Duodenal mucosa (tissue), 2 donors: ENCODE measurements around the gene MRPS30.
"Not testable (repeated sequence)": the region's sequence is repeated elsewhere in the genome, so short reads cannot be mapped to it uniquely, and the experiment has no call there.

Experiments used
- H3K27ac ChIP-seq: one replicate; pipeline ENCODE4 v1.7.0; 2013; ENCODE audit warnings: low read depth, low read length
- H3K27me3 ChIP-seq, 2 donors: one replicate each; pipeline ENCODE4 v1.7.0; 2013; ENCODE audit warnings: low read length in 2 of 2, control low read depth in 1 of 2; ENCODE audit not compliant: insufficient read depth in 2 of 2, control insufficient read depth in 1 of 2
- H3K36me3 ChIP-seq, 2 donors: one replicate each; pipeline ENCODE4 v1.7.0; 2013; ENCODE audit warnings: low read length in 2 of 2, control low read depth in 1 of 2; ENCODE audit not compliant: insufficient read depth in 2 of 2, control insufficient read depth in 1 of 2
- H3K4me1 ChIP-seq, 2 donors: one replicate each; pipeline ENCODE4 v1.7.0; 2013; ENCODE audit warnings: low read length in 2 of 2, control low read depth in 1 of 2; ENCODE audit not compliant: insufficient read depth in 2 of 2, control insufficient read depth in 1 of 2
- H3K4me3 ChIP-seq, 2 donors: one replicate each; pipeline ENCODE4 v1.7.0; 2013; ENCODE audit warnings: low read length in 2 of 2, low read depth in 1 of 2
- H3K9ac ChIP-seq, 2 donors: one replicate each; pipeline ENCODE4 v1.7.0; 2013; ENCODE audit warnings: low read length in 2 of 2, low read depth in 1 of 2
- H3K9me3 ChIP-seq, 2 donors: one replicate each; pipeline ENCODE4 v1.7.0; 2013; ENCODE audit warnings: low read length in 2 of 2, control low read depth in 1 of 2; ENCODE audit not compliant: control insufficient read depth in 1 of 2

The MRPS30 gene

DNA sequence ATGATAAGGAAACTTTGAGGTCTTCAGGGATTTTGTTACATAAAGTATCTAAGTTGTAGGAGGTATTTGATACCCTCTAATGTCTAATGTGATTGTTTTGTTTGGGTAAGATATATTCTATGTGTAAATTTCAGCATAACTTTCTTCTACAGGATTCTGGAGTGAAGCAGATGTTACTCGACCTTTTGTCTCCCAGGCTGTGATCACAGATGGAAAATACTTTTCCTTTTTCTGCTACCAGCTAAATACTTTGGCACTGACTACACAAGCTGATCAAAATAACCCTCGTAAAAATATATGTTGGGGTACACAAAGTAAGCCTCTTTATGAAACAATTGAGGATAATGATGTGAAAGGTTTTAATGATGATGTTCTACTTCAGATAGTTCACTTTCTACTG, 6.0 kb downstream of the MRPS30 start:
- Histone ChIP-seq H3K4me3 (no peak overlapping the region), H3K27ac (no peak overlapping the region), H3K9ac (no peak overlapping the region), H3K4me1 (peaks cover 17 to 19% of the 10 kb centered on the region in 2 donors), H3K9me3 (no peaks in the 10 kb centered on the region), H3K27me3 (no peaks in the 10 kb centered on the region), H3K36me3 (peaks cover 18 to 59% of the 10 kb centered on the region in 2 donors)

DNA sequence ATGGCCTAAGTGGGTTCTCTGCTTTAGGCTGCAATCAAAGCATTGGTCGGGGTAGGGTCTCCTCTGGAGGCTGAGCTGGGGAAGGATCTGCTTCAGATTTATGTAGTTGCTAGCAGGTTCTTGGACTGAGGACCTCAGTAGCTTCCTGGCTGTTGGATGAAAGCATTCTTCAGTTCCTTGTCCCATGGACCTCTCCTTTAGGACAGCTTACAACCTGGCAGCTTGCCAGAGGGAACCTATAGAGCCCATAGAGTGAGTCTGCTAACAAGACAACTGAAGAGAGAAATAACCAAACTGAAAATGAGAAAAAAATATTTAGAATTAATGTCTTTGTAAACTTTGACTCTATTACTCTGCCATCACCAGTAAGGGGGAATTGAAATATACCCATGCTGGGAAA, 12.4 kb downstream of the MRPS30 start:
- Histone ChIP-seq H3K36me3 (peaks cover 0 to 32% of the 10 kb centered on the region in 2 donors), H3K4me3 (no peak overlapping the region), H3K27ac (no peak overlapping the region), H3K27me3 (no peaks in the 10 kb centered on the region), H3K9ac (no peak overlapping the region), H3K4me1 (no peaks in the 10 kb centered on the region), H3K9me3 (no peaks in the 10 kb centered on the region)

DNA sequence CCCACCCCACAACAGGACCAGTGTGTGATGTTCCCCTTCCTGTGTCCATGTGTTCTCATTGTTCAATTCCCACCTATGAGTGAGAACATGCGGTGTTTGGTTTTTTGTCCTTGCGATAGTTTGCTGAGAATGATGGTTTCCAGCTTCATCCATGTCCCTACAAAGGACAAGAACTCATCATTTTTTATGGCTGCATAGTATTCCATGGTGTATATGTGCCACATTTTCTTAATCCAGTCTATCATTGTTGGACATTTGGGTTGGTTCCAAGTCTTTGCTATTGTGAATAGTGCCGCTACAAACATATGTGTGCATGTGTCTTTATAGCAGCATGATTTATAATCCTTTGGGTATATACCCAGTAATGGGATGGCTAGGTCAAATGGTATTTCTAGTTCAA, 15.9 kb downstream of the MRPS30 start:
- H3K4me1 ChIP-seq, H3K9me3 ChIP-seq, H3K9ac ChIP-seq, H3K27ac ChIP-seq, H3K4me3 ChIP-seq, H3K27me3 ChIP-seq: not testable (repeated sequence)
- peaks cover 0 to 19% of the 10 kb centered on the region in 2 donors for H3K36me3 ChIP-seq

DNA sequence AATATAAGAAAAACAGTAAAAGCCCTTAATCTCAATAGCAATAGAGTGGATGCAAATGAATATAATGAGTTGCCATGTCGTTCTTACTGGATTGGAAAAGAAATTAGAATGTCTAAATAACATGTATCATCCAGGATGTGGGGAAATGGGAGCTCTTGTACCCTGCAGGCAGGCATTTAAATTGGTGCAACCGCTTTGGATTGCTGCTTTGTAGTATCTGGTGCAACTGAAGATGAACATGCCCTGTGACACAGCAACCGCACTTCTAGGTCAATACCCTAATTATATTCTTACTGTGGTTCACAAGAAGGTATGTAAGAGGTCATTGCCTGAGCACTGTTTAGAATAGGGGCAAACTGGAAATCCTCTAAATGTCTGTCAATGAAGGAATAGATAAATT, 18.9 kb downstream of the MRPS30 start:
- H3K4me3 ChIP-seq: no peak overlapping the region
- H3K36me3 ChIP-seq: peaks cover 0 to 2% of the 10 kb centered on the region in 2 donors
- H3K27me3 ChIP-seq: no peaks in the 10 kb centered on the region
- no peak overlapping the region for H3K9ac ChIP-seq
- H3K27ac ChIP-seq: no peak overlapping the region
- H3K4me1 ChIP-seq: no peaks in the 10 kb centered on the region
- H3K9me3 ChIP-seq: no peaks in the 10 kb centered on the region

- Histone ChIP-seq H3K9ac (no peak overlapping the region), H3K27ac (no peak overlapping the region), H3K27me3 (no peaks in the 10 kb centered on the region), H3K4me1 (no peaks in the 10 kb centered on the region), H3K9me3 (no peaks in the 10 kb centered on the region), H3K36me3 (no peaks in the 10 kb centered on the region), H3K4me3 (no peak overlapping the region)
Measured at GRCh38 chr5:44828719-44829118, 20.0 kb downstream of the MRPS30 start.

DNA sequence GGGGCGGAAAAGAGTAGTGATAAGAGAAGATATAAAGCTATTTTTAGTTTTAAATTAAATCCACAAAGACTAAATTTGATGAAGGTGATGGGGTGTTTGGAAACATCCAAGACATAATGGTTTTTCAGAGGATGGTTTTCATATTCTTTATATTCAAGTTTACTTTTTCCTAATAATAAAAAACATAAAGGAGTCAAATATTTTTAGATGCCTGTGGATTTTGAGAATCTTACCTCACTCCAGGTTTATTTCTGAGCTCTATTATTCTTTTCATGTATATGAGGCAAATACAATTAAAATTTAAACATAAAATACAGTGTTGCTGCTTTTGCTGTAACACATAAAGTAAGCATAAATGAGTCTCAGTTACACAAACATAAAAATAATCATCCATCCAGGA, 22.2 kb downstream of the MRPS30 start:
- H3K9me3 ChIP-seq: no peaks in the 10 kb centered on the region
- no peaks in the 10 kb centered on the region for H3K27me3 ChIP-seq
- no peak overlapping the region for H3K27ac ChIP-seq
- H3K4me3 ChIP-seq: no peak overlapping the region
- no peak overlapping the region for H3K9ac ChIP-seq
- no peaks in the 10 kb centered on the region for H3K4me1 ChIP-seq
- H3K36me3 ChIP-seq: no peaks in the 10 kb centered on the region

GRCh38 chr5:44833249-44833648, 24.5 kb downstream of the MRPS30 start:
- Histone ChIP-seq H3K9ac (no peak overlapping the region), H3K4me1 (no peaks in the 10 kb centered on the region), H3K27ac (no peak overlapping the region), H3K9me3 (no peaks in the 10 kb centered on the region), H3K36me3 (no peaks in the 10 kb centered on the region), H3K27me3 (no peaks in the 10 kb centered on the region), H3K4me3 (no peak overlapping the region)

DNA sequence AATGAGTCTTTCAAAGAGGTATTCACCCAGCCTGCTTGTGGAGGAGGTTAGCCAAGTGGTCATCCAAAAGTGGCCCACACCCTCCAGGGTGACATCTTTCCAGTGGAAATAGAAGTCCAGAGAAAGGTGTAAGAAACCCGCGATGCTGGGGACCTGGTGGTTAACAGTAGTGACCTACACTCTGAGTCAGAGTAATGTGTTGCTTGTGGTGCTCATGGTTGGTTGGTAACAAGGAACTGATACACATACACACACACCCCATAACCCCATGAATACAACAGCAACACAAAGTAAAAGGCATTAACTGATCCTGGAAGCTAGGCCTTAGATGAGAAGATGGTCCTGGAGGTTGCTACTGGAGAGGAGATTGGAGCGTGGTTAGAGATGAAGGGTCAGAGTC, 26.9 kb downstream of the MRPS30 start:
- no peak overlapping the region for H3K27ac ChIP-seq
- no peaks in the 10 kb centered on the region for H3K4me1 ChIP-seq
- no peaks in the 10 kb centered on the region for H3K27me3 ChIP-seq
- H3K9ac ChIP-seq: no peak overlapping the region
- peaks cover 6 to 8% of the 10 kb centered on the region in 2 donors for H3K9me3 ChIP-seq
- H3K4me3 ChIP-seq: no peak overlapping the region
- no peaks in the 10 kb centered on the region for H3K36me3 ChIP-seq

DNA sequence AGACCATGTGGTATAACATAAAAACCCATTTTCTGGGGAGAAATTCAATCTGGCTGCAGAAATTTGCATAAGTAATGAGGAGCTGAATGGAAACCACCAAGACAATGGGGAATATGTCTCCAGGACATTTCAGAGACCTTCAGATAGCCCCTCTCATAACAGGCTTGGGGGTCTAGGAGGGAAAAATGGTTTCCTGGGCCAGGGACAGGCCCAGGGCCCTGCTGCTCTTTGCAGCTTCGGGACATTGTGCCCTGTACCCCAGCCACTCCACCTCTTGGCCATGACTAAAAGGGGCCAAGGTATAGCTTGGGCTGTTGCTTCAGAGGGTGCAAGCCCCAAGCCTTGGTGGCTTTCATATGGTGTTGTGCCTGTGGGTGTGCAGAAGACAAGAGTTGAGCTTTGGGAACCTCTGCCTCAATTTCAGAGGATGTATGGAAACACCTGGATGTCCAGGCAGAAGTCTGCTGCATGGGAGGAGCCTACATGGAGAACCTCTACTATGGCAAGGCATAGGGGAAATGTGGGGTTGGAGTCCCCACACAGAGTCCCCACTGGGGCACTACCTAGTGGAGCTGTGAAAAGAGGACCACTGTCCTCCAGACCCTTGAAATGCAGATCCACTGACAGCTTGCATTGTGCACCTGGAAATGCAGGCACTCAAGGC, 30.4 kb downstream of the MRPS30 start:
- H3K27ac ChIP-seq: no peak overlapping the region
- H3K4me3 ChIP-seq: no peak overlapping the region
- H3K9me3 ChIP-seq: peaks cover 6 to 8% of the 10 kb centered on the region in 2 donors
- no peaks in the 10 kb centered on the region for H3K4me1 ChIP-seq
- no peaks in the 10 kb centered on the region for H3K27me3 ChIP-seq
- H3K36me3 ChIP-seq: no peaks in the 10 kb centered on the region
- no peak overlapping the region for H3K9ac ChIP-seq

GRCh38 chr5:44842496-44843282, 33.9 kb downstream of the MRPS30 start:
- Histone ChIP-seq H3K27me3 (no peaks in the 10 kb centered on the region), H3K4me1 (no peaks in the 10 kb centered on the region), H3K9me3 (peaks cover 6 to 8% of the 10 kb centered on the region in 2 donors), H3K27ac (no peak overlapping the region), H3K36me3 (no peaks in the 10 kb centered on the region), H3K4me3 (no peak overlapping the region), H3K9ac (no peak overlapping the region)
